DND-41 (cell line): ENCODE measurements around the gene REPS1.

ENCODE experiments used
- ATAC-seq: fragments of 200-7000 bp; cut with Tn5 transposase; 3 replicates; pipeline ENCODE4 v1.9.1; 2021; ENCODE audit warnings: low read depth; ENCODE audit not compliant: insufficient read depth
- DNase-seq: peaks from one replicate; pipeline ENCODE4 v3.0.0-alpha.2; 2020
- H2AFZ ChIP-seq: 2 replicates; pipeline ENCODE4 v1.6.0; 2012; ENCODE audit warnings: low read depth, low read length
- H3K27ac ChIP-seq: 2 replicates; pipeline ENCODE4 v1.5.1; 2012; ENCODE audit warnings: low read length, inconsistent platforms
- H3K27me3 ChIP-seq: fragments of 200-600 bp; sonication (generic); 2 replicates; pipeline ENCODE4 v1.6.0; 2012; ENCODE audit warnings: low read length, mild to moderate bottlenecking, inconsistent platforms; ENCODE audit not compliant: insufficient read depth, poor library complexity
- H3K36me3 ChIP-seq: 2 replicates; pipeline ENCODE4 v1.5.1; 2012; ENCODE audit warnings: low read length, inconsistent platforms; ENCODE audit not compliant: insufficient read depth
- H3K4me1 ChIP-seq: 2 replicates; pipeline ENCODE4 v1.5.1; 2012; ENCODE audit warnings: mild to moderate bottlenecking, low read length; ENCODE audit not compliant: insufficient read depth
- H3K4me2 ChIP-seq: 2 replicates; pipeline ENCODE4 v1.6.0; 2012; ENCODE audit warnings: mild to moderate bottlenecking, moderate library complexity, low read length, inconsistent platforms; ENCODE audit not compliant: insufficient read depth
- H3K4me3 ChIP-seq, 2 experiments: fragments of 200-600 bp in 1 of 2; shearing (Covaris generic) in 1 of 2; 2 replicates each; pipeline ENCODE4 v1.5.1; 2012 to 2016; ENCODE audit warnings: inconsistent platforms in 2 of 2, low read length in 2 of 2, mild to moderate bottlenecking in 2 of 2, low read depth in 1 of 2, moderate library complexity in 1 of 2
- H3K79me2 ChIP-seq: 2 replicates; pipeline ENCODE4 v1.6.0; 2012; ENCODE audit warnings: low read length, inconsistent platforms; ENCODE audit not compliant: insufficient read depth
- H3K9ac ChIP-seq: 2 replicates; pipeline ENCODE4 v1.6.0; 2012; ENCODE audit warnings: low read depth, mild to moderate bottlenecking, inconsistent platforms, low read length, moderate library complexity
- H3K9me3 ChIP-seq: 2 replicates; pipeline ENCODE4 v1.5.1; 2012; ENCODE audit warnings: low read length, moderate library complexity, mild to moderate bottlenecking, inconsistent platforms; ENCODE audit not compliant: insufficient read depth, severe bottlenecking
- H4K20me1 ChIP-seq: 2 replicates; pipeline ENCODE4 v1.6.0; 2012; ENCODE audit warnings: low read length; ENCODE audit not compliant: insufficient read depth
- EZH2 ChIP-seq: IDR thresholded peaks from 3 replicates; pipeline ENCODE4 v1.6.1; 2012; ENCODE audit warnings: borderline replicate concordance, low read depth, mild to moderate bottlenecking, moderate library complexity, low read length, inconsistent platforms; ENCODE audit not compliant: severe bottlenecking
- TF ChIP-seq, protein P1 (sequence below): IDR thresholded peaks from 2 replicates; pipeline ENCODE4 v1.5.1; 2012; ENCODE audit warnings: borderline replicate concordance, low read length, moderate library complexity, mild to moderate bottlenecking; ENCODE audit not compliant: poor library complexity, severe bottlenecking; ENCODE audit errors: extremely low read depth

The REPS1 gene

DNA sequence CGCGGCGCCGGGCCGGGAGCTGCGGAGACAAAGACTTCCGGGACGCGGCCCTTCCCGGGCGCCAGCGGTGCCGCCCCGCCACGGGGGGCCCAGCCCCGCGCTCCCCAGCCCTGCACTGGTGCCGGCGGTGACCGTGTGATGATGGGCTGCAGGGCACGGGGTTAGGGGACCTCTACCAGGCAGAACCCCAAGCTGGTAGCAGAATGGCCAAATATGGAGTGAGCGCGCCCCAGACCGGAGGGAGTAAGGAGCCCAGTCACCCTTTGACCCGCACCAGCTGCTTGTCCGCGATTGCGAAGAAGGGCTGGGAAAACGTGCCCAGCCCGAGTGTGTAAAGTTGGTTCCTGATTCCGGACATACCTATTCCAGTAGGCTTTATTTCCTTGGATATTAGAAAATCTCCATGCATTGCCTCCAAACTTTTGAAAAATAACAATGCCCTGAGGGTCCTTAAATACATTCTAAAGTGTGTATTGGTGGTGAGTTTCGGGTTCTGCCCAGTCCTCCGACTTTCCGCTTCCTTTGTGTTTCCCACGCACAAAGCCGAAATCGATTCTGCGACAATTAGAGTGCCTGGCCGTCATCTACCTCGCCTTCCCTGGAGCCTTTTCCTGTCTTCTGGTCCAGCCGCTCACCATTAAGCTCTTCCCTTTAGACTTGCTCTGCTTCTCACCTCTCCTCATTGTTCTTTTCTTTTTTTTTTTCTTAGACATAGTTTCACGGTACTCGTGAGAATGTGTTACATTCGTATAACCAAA, 41.6 kb upstream of the REPS1 start:
- H3K9me3 ChIP-seq = no peaks in the 10 kb centered on the region
- H2AFZ ChIP-seq = peak overlapping the region; percentile 85
- H3K9ac ChIP-seq = peak overlapping the region; percentile 81
- no peaks in the 10 kb centered on the region for H3K27me3 ChIP-seq
- ATAC-seq (peak; percentile 39; the same call in 2 of the 3 replicates), DNase-seq (no peak)
- peak overlapping the region; percentile 73 for H3K4me2 ChIP-seq
- peaks cover 11% of the 10 kb centered on the region for H3K36me3 ChIP-seq
- H3K4me1 ChIP-seq = peaks cover 40% of the 10 kb centered on the region
- peak overlapping the region; percentile 85 for H3K27ac ChIP-seq
- peaks cover 67% of the 10 kb centered on the region for H3K79me2 ChIP-seq
- peak overlapping the region; percentile 53 to 69; a peak in 3 of 4 replicates for H3K4me3 ChIP-seq
- H4K20me1 ChIP-seq = peaks cover 13% of the 10 kb centered on the region; the same call in 1 of the 2 replicates
- TF ChIP-seq EZH2 = no peak
- TF ChIP-seq, protein P1, sequence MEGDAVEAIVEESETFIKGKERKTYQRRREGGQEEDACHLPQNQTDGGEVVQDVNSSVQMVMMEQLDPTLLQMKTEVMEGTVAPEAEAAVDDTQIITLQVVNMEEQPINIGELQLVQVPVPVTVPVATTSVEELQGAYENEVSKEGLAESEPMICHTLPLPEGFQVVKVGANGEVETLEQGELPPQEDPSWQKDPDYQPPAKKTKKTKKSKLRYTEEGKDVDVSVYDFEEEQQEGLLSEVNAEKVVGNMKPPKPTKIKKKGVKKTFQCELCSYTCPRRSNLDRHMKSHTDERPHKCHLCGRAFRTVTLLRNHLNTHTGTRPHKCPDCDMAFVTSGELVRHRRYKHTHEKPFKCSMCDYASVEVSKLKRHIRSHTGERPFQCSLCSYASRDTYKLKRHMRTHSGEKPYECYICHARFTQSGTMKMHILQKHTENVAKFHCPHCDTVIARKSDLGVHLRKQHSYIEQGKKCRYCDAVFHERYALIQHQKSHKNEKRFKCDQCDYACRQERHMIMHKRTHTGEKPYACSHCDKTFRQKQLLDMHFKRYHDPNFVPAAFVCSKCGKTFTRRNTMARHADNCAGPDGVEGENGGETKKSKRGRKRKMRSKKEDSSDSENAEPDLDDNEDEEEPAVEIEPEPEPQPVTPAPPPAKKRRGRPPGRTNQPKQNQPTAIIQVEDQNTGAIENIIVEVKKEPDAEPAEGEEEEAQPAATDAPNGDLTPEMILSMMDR = no peak

GRCh38 chr6:139028658-139029469, 40.8 kb upstream of the REPS1 start, which contains the start of gene ABRACL:
TSS of gene ABRACL (plus strand) at chr6:139028745. CDS start at chr6:139034161, 5,416 bp downstream.
- TF ChIP-seq, protein P1 = peak; percentile 2
- no peak for TF ChIP-seq EZH2
- Histone ChIP-seq H3K27me3 (no peaks in the 10 kb centered on the region), H3K9ac (peak within 1 kb of the TSS; percentile 81), H4K20me1 (peaks cover 13% of the 10 kb centered on the region; the same call in 1 of the 2 replicates), H3K36me3 (peaks cover 8% of the 10 kb centered on the region), H3K79me2 (peaks cover 62% of the 10 kb centered on the region), H3K4me1 (peaks cover 40% of the 10 kb centered on the region), H2AFZ (peak within 1 kb of the TSS; percentile 85), H3K4me2 (peak within 1 kb of the TSS; percentile 73), H3K9me3 (no peaks in the 10 kb centered on the region), H3K4me3 (peak within 1 kb of the TSS; percentile 53 to 69), H3K27ac (peak within 1 kb of the TSS; percentile 85)
- ATAC-seq = peak; percentile 90
- DNase-seq = peak; percentile 88

DNA sequence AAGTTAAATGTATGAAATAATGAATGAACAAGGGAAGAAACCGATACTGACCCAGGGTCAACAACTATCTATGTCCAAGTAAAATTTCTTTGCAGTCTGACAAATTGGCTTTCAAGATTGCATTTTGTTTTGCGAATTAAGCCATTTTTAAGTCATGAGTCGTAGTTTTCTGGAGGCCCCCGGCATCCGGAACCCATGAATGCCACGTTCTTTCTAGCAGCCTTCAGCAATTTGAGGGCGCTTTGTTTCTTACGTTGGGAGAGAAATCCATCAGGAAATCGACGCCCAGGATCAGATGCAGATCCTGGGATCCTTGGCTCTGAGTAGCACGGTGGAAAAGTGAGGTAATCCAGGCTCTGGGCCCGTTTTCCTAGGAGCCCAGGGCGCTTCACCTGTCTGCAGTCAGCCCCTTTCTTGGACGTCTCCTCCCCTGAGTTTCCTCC, 40.2 kb upstream of the REPS1 start:
- H3K4me2 ChIP-seq = peak overlapping the region; percentile 73
- peaks cover 56% of the 10 kb centered on the region for H3K79me2 ChIP-seq
- H3K9me3 ChIP-seq = no peaks in the 10 kb centered on the region
- H3K36me3 ChIP-seq = peaks cover 2% of the 10 kb centered on the region; the same call in 1 of the 2 replicates
- peak overlapping the region; percentile 81 for H3K9ac ChIP-seq
- peak; percentile 7 for ATAC-seq
- H3K4me1 ChIP-seq = peaks cover 40% of the 10 kb centered on the region
- no peak for TF ChIP-seq EZH2
- no peak for DNase-seq
- H4K20me1 ChIP-seq = peaks cover 8% of the 10 kb centered on the region; the same call in 1 of the 2 replicates
- no peaks in the 10 kb centered on the region for H3K27me3 ChIP-seq
- peak overlapping the region; percentile 85 for H2AFZ ChIP-seq
- peak overlapping the region; percentile 85 for H3K27ac ChIP-seq
- peak overlapping the region; percentile 53 to 69 for H3K4me3 ChIP-seq
